HepG2 (cell line): ENCODE data around the gene NF2. TPM values are rescaled to one million over a fixed set of nuclear protein-coding genes. Genes with fewer than 3 reads are reported as not detected.
A peak's percentile ranks its signal among the peaks of the same experiment; 100 is the strongest.

Source experiments
- ATRX ChIP-seq: sonication (generic); formaldehyde crosslinking; IDR thresholded peaks from 2 replicates; pipeline ENCODE4 v1.4.0; 2020; ENCODE audit warnings: missing genetic modification reagents, borderline replicate concordance
- DZIP1 ChIP-seq: sonication (generic); formaldehyde crosslinking; IDR thresholded peaks from 2 replicates; pipeline ENCODE4 v1.5.0; 2020; ENCODE audit warnings: mild to moderate bottlenecking, missing genetic modification reagents
- KLF15 ChIP-seq: sonication (generic); formaldehyde crosslinking; IDR thresholded peaks from 2 replicates; pipeline ENCODE4 v1.8.1; 2023; ENCODE audit warnings: borderline replicate concordance, mild to moderate bottlenecking, inconsistent platforms, missing genetic modification reagents, mixed read lengths
- NFE2L1 ChIP-seq: sonication (generic); formaldehyde crosslinking; IDR thresholded peaks from 2 replicates; pipeline ENCODE4 v1.4.0; 2020; ENCODE audit warnings: missing genetic modification reagents, mild to moderate bottlenecking, borderline replicate concordance
- SSRP1 ChIP-seq: IDR thresholded peaks from 2 replicates; pipeline ENCODE4 v1.6.1; 2016; ENCODE audit warnings: control low read depth
- TEAD3 ChIP-seq: optimal IDR thresholded peaks from 2 replicates; pipeline ENCODE3; 2016; ENCODE audit warnings: borderline replicate concordance
- ZBTB43 ChIP-seq: sonication (generic); formaldehyde crosslinking; conservative IDR thresholded peaks from 2 replicates; pipeline ENCODE4 v1.4.0; 2020; ENCODE audit warnings: missing genetic modification reagents
- ZBTB49 ChIP-seq: sonication (generic); formaldehyde crosslinking; IDR thresholded peaks from 2 replicates; pipeline ENCODE4 v1.4.0; 2020; ENCODE audit warnings: missing genetic modification reagents, borderline replicate concordance
- ZC3H13 ChIP-seq: sonication (generic); formaldehyde crosslinking; IDR thresholded peaks from 2 replicates; pipeline ENCODE4 v1.8.1; 2023; ENCODE audit warnings: mild to moderate bottlenecking, missing genetic modification reagents, moderate library complexity
- ZFP1 ChIP-seq: IDR thresholded peaks from 2 replicates; pipeline ENCODE4 v1.6.1; 2016
- ZFY ChIP-seq: sonication (generic); formaldehyde crosslinking; IDR thresholded peaks from 2 replicates; pipeline ENCODE4 v1.4.0; 2020; ENCODE audit warnings: missing genetic modification reagents
- ZNF121 ChIP-seq: sonication (generic); formaldehyde crosslinking; IDR thresholded peaks from 2 replicates; pipeline ENCODE4 v1.5.0; 2020; ENCODE audit warnings: mild to moderate bottlenecking, missing genetic modification reagents
- ZNF280D ChIP-seq: sonication (generic); formaldehyde crosslinking; IDR thresholded peaks from 2 replicates; pipeline ENCODE4 v1.5.1; 2020; ENCODE audit warnings: mild to moderate bottlenecking, missing genetic modification reagents
- ZNF326 ChIP-seq: sonication (generic); formaldehyde crosslinking; IDR thresholded peaks from 2 replicates; pipeline ENCODE4 v1.4.0; 2020; ENCODE audit warnings: missing genetic modification reagents, borderline replicate concordance
- ZNF44 ChIP-seq: sonication (generic); formaldehyde crosslinking; IDR thresholded peaks from 2 replicates; pipeline ENCODE4 v1.5.1; 2020; ENCODE audit warnings: mild to moderate bottlenecking, missing genetic modification reagents
- ZNF597 ChIP-seq: sonication (generic); formaldehyde crosslinking; IDR thresholded peaks from 2 replicates; pipeline ENCODE4 v1.5.0; 2020; ENCODE audit warnings: missing genetic modification reagents
- ZNF724P ChIP-seq: sonication (generic); formaldehyde crosslinking; IDR thresholded peaks from 2 replicates; pipeline ENCODE4 v1.8.0; 2022; ENCODE audit warnings: missing genetic modification reagents, borderline replicate concordance
- polyA plus RNA-seq, 8 experiments: library from polyadenylated mRNA; depleted of rRNA in 3 of 8; stranded (reverse) in 7 of 8; unstranded in 1 of 8; fragments of >200 nt; fragmentation: Illumina TruSeq in 4 of 8; extraction: Trizol in 4 of 8; gene quantifications; 2 replicates each; pipeline versions ENCODE4 v1.2.1 to v1.2.3, GENCODE V29; 2011 to 2016; ENCODE audit warnings: low read depth in 4 of 8, missing spikeins in 1 of 8, mixed read lengths in 1 of 8; ENCODE audit not compliant: insufficient read depth in 1 of 8
- total RNA-seq, 5 experiments: library from RNA; depleted of rRNA; stranded (reverse); fragments of >200 nt; fragmentation: Illumina TruSeq; extraction: Trizol; gene quantifications; 2 replicates each; pipeline ENCODE4 v1.2.3, GENCODE V29; 2016; ENCODE audit warnings: low read depth in 1 of 5

The NF2 gene
- total and polyA plus RNA-seq, 2 of the 13 experiments (the other 11 are each of a cell fraction or from before 2014, with no cell fraction given), result 9.3 to 33.3 TPM

- TF ChIP-seq ZFY (CRISPR knock-in tag), result peak; percentile 16; the same call in 1 of the 2 replicates
- no peak for TF ChIP-seq KLF15
- no peak for TF ChIP-seq ZNF597 (CRISPR knock-in tag)
- TF ChIP-seq DZIP1, result 0 out of 2 replicates have a peak, but pooled peaks have one; percentile 18
- TF ChIP-seq ZBTB49 (CRISPR knock-in tag), result no peak
- no peak for TF ChIP-seq ZNF326 (CRISPR knock-in tag)
- TF ChIP-seq ZNF121 (CRISPR knock-in tag), result peak; percentile 44; the same call in 1 of the 2 replicates
- no peak for TF ChIP-seq ZC3H13 (CRISPR knock-in tag)
- TF ChIP-seq ZNF280D (CRISPR knock-in tag), result no peak
- no peak for TF ChIP-seq ATRX (CRISPR knock-in tag)
- TF ChIP-seq ZFP1 (CRISPR knock-in tag), result no peak
- no peak for TF ChIP-seq NFE2L1 (CRISPR knock-in tag)
- TF ChIP-seq ZNF724P, result no peak
- TF ChIP-seq ZNF44, result no peak
- TF ChIP-seq ZBTB43 (CRISPR knock-in tag), result no peak
- peak; percentile 44 for TF ChIP-seq TEAD3
- TF ChIP-seq SSRP1 (CRISPR knock-in tag), result no peak
Observed at GRCh38 chr22:29587938-29588699, 15.3 kb upstream of the NF2 start (continued).
